Stimulated activated CD8-positive, alpha-beta memory T cell treated with anti-CD3 and anti-CD28 coated beads, Interleukin-4, amount 100 ng/mL, for 1 hour (primary cell): ENCODE data around the gene WDR70.
"Not testable (repeated sequence)": the region's sequence is repeated elsewhere in the genome, so short reads cannot be mapped to it uniquely, and the experiment has no call there.

Experiments used
- DNase-seq, 2 donors: peaks; one replicate each; pipeline ENCODE4 v3.0.0-alpha.2; 2020; ENCODE audit warnings: low read depth in 2 of 2, low spot score in 1 of 2

Gene WDR70

DNA sequence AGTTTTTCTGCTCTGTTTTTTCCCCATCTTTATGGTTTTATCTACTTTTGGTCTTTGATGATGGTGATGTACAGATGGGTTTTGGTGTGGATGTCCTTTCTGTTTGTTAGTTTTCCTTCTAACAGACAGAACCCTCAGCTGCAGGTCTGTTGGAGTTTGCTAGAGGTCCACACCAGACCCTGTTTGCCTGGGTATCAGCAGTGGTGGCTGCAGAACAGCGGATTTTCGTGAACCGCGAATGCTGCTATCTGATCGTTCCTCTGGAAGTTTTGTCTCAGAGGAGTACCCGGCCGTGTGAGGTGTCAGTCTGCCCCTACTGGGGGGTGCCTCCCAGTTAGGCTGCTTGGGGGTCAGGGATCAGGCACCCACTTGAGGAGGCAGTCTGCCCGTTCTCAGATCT is 300.2 kb downstream of the WDR70 start:
- not testable (repeated sequence) for DNase-seq

DNA sequence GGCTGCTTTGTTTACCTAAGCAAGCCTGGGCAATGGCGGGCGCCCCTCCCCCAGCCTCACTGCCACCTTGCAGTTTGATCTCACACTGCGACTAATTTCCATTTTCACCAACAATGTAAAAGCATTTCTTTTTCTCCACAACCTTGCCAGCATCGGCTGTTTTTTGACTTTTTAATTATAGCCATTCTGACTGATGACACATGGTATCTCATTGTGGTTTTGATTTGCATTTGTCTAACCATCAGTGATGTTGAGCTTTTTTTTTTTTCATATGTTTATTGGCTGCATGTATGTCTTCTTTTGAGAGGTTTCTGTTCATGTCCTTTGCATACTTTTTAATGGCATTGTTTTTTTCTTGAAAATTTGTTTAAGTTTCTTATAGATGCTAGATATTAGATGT is 300.8 kb downstream of the WDR70 start:
- DNase-seq = not testable (repeated sequence)

DNA sequence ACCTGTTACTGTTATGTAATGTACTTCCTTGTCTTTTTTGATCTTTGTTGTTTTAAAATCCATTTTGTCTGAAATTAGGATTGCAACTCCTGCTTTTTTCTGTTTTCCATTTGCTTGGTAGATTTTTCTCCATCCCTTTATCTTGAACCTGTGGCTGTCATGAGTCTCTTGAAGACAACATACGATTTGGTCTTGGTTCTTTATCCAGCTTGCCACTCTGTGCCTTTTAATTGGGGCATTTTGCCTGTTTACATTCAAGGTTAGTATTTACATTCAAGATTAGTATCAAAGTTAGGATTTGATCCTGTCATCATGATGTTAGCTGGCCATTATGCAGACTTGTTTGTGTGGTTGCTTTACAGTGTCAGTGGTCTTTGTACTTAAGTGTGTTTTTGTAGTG is 304.0 kb downstream of the WDR70 start:
- DNase-seq = no peak

DNA sequence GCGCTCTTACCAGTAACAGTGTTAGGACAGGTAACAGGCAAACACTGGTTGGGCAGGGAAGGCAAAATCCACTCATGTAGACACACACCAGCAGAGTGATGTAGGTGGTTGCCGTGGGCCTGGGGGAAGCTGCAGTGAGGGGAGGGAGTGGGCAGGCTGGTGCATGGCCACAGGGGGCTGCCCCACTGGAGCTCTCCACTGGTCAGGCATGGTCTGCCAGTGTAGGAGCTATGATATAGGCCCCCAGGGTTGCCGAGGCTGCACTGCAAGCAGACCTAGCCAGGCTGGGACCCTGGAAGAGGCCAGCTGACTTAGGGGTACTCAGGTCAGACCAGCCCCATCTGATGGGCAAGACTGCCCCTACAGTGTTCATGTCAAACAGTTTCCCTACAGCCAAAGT is 306.1 kb downstream of the WDR70 start:
- no peak for DNase-seq

DNA sequence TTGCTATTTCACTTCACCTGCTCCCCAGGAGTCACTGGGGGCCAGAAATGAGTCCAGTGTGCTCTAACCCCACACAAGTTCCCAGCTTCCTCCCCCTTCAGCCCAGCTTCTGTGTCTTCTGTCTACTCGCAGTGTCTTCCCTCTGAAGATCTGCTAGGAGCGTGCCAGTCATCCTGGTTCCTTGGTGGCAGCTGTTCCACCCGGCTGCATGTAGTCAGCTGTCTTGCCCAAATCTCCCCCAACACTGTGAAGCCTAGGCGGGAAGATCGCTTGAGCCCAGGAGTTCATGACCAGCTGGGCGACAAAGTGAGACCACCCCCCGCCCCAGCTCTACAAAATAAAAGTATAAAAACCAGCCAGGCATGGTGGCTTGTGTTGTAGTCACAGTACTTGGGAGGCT is 306.7 kb downstream of the WDR70 start:
- DNase-seq = no peak

DNA sequence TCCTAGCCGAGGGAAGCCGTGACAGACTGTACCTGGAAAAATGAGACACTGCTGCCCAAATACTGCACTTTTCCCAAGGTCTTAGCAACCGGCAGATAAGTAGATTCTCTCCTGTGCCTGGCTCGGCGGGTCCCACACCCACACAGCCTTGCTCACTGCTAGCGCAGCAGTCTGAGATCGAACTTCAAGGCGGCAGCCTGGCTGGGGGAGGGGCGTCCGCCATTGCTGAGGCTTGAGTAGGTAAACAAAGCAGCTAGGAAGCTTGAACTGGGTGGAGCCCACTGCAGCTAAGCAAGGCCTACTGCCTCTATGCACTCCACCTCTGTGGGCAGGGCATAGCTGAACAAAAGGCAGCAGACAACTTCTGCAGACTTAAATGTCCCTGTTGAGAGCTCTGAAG is 309.8 kb downstream of the WDR70 start:
- DNase-seq = not testable (repeated sequence)

DNA sequence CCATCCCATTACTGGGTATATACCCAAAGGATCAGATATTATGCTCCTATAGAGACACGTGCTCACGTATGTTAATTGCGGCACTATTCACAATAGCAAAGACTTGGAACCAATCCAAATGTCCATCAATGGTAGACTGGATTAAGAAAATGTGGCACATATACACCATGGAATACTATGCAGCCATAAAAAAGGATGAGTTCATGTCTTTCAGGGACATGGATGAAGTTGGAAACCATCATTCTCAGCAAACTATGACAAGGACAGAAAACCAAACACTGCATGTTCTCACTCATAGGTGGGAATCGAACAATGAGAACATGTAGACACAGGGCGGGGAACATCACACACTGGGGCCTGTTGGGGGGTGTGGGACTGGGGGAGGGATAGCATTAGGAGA is 315.2 kb downstream of the WDR70 start:
- not testable (repeated sequence) for DNase-seq

DNA sequence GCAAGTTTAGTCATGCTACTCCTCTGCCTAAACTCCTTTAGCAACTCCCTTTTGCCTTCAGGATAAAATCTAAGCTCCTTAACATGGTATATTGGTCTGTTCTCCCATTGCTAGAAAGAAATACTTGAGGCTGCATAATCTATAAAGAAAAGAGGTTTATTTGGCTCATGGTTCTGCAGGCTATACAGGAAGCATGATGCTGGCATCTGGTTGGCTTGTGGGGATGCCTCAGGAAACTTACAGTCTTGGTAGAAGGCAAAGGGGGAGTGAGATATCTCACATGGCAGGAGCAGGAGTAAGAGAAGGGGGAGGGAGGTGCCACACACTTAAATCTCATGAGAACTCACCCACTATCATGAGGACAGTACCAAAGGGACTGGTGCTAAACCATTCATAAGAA is 315.7 kb downstream of the WDR70 start:
- DNase-seq = no peak

DNA sequence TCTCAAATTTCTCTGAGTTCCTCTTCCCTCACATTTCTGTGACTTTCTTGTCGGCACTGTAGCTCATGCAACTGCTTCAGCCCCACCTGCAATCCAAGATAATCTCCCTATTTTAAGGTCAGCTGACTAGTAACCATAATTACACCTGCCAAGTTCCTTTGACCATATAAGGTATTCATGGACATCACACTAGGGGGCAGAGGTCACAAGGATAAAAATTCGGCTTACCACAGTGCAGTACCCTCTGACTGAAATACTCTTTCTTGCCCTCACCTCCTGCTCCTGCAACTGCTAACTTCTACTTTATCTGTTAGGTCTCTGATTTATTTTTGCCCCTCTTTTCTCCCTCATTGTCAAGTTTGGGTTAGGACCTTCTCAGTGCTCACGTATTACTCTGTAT is 316.5 kb downstream of the WDR70 start:
- DNase-seq = no peak

DNA sequence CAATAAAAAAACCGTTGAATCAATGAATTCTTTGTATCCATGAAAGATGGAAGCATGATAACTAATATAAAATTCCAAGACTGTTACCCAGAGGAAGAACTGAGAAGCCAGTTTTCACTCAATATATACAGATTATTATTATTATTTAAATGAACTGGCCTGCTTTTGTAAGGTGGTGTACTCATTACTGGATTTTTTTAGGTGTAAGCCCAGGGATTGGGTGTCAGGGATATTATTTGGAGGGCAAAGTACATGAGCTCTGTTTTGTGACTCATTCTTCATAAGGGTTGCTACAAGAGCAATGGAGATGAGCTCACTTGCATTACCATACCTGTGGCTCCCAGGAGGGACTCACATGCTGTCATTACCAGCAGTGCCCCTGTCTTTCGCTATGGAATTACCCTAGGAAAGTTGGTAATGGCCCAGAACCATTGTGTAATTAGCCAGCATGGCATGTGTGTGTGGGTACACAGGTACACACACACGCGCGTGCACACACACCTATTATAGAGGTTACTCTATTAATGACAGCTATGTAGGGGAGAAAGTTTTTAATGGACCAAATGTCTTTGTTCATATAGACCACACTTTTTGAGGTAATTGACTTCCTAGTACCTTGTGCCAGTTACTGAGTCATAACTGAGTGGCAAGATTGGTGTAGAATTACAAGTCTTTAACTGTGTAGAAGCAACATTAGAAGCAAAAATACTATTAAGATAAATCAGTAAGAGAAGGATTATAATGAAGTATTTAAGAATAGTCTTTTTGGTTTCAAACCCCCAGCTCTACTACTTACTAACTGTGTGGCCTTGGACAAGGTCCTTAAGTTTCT is 317.3 kb downstream of the WDR70 start:
- no peak for DNase-seq

DNA sequence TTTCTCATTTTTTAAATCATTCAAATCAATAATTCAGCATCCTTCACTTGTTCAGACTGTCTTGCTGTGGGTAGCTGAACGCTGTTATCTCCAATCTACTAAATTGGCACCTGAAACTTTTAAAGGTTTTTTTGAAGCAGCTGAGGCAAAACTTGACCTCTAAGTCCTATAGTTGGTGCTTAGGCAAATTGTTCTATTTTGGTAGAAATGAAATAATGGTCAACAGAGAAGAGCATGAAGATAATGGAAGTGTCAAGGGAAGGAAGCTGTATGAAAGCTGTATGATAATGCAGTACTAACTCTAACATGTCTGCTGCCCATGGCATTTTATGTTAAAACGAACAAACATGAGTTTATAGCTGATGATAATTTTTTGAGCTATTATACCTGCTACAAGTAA is 322.8 kb downstream of the WDR70 start:
- no peak for DNase-seq

DNA sequence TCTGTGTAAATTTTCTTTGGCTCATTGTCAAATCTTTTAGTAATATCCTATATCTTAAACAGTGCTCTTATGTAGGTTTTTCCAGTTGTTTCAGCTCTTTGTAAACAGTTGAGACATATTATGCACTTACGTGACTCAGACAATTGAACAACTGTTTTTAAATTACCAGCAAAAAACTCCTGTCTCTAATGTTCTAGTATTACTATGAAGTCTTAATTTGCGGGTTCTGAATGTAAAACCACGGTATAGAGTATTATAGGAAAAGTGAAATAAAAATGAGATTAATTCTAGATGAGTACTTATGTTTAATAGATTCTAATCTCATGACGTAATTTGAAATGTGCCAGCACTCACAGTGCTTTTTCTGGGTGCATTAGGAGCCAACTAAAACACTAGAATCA is 324.7 kb downstream of the WDR70 start:
- no peak for DNase-seq

DNA sequence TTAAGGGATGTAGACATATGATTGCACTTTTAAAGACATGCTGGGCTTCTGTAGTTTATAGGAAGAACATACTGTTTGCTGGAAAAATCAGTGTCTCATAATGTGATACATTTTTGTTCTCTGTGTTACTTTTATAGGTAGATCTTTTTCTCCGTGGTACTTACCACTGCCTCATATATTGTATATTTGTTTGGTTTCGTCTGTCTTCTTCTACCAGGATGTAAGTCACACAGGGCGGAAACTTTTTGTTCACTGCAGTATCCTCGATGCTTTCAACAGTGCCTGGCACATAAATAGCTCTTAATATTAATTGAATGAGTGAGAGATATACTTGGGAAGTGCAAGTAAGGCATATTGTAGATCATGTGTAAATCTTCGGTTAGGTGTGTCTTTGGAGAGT is 325.3 kb downstream of the WDR70 start:
- no peak for DNase-seq

DNA sequence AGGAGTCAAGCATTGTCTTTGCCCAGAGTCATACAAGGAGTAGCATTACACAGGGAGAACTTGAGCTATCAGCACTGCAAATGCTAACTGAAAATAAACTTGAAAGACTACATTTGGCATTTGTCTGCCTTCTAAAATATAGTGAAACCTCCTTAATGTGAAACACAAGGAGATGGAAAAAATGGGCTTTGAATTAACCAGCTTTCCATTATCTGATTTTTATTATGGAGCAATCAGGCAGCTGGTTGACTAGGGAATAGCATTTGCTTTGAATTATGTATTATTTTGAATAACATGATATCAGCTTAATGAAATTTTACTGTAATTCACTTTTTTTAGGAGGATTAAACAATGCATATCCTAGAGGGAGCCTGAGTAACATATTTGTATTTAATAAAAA is 329.9 kb downstream of the WDR70 start:
- no peak for DNase-seq

DNA sequence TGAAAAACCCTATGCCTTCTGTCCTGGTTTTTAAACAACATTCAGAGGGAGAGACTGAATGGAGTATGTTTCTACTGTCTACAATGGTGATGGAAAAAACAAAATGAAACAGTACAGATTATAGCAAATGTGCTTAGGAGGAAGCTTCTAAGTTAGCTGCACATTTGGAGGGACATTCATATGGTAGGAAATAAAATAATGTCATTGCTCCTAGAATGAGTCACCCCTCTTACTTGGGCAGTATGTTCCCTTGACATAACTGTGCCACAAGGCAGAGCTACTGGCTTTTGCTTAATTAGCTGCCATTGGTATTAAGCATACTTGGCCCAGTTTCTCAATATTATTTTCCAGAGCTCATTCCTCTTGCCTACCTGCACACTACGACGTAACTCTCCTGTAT is 331.8 kb downstream of the WDR70 start:
- no peak for DNase-seq

DNA sequence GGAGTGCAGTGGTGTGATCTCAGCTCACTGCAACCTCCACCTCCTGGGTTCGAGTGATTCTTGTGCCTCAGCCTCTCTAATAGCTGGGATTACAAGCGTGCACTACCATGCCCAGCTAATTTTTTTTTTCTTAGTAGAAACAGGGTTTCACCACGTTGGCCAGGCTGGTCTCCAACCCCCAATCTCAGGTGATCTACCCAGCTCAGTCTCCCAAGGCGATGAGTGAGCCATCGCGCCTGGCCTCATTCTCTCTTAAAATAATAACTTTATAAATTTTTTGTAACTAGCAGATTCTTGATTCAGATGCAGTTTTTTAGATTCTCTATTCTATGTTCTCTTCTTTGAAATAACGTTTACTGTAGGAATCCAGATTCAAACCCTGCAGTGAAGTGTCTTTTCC is 333.6 kb downstream of the WDR70 start:
- no peak for DNase-seq

DNA sequence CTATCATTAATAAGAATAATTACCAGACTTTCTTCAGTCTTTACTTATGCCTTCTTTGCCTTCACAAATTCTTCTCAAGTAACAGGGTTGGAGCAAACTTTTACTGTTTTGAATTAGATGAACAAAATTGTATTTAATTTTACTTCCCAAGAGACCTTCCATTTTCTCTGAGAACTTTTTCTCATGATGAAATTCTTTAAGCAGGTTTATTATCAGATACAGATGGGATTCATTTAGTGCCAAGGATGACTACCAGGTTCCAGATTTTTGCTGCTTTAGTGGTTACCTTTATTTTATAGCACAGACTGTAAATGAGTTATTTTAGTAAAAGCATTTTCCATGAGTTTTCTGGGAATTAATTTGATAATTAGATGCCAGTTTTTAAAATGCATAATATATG is 335.6 kb downstream of the WDR70 start:
- DNase-seq = no peak

DNA sequence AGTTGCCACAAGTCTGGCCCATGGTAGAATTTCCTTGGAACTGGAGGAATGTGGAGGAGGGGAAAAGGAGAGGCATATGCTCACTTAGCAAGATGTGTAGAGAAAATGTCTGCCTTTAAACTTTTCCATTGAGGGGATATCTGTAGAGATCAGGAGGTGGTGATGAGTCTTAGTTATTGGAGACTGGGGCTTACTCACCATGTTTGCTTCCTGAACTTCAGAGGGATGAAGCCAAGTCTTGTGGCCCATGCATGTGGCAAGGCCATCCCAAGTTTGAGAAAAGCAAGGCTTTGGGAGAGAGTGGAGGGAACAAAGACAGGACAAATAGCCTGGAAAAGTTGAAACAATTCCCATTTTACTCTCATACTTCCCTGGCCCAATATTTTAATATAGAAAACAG is 336.2 kb downstream of the WDR70 start:
- no peak for DNase-seq

DNA sequence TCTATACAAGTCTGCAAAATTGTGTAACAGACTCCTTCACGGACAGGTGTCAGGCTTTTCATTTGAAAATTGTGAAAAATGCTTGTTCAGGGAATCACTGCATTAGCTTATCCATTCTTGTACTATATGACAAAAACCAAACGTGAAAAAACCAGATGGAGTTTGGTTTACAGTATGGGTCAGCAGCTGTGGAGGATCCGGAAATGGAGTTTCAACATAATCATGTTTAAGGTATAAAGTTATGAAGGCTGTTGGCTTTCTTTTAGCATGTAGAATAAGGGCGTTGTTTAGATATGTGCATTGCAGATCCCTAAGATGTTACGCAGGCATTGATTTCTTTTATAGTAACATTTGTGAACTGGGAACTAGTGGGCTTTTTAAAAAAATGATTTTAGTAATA is 336.9 kb downstream of the WDR70 start:
- no peak for DNase-seq

DNA sequence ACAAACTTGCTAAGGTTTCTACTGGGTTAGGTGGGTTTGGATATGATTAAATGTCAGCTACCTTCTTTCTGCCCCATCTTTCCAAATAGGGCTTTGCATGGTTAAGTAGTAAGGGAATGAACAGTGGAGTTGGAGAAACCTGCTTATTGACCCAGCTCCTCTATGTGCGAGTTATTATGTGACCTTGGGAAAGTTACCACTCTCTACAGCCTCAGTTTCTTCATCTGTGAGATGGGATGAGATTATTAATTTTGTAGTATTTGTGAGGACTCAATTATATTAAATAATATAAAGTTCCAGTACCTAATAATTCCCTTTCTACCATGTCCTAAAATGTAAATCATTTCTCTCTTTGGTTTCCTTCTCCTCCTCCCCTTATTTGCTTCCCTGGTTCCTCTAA is 337.3 kb downstream of the WDR70 start:
- DNase-seq = no peak

DNA sequence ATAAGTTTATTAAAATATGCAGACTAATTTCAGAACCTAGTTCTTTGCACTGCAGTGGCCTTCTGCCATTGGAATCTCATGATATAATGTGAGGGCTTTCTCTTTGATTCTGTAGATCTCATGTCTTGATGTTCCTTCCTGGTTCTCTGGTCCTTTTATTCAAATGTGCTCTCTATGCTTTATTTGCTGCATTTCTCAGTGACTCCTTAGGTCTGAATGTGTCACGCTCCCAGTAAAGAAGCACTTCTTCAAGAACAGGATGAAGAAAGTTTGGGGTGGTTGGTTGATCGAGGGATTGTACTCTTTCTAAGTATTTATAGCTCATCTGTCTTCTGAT is 338.1 kb downstream of the WDR70 start:
- no peak for DNase-seq

DNA sequence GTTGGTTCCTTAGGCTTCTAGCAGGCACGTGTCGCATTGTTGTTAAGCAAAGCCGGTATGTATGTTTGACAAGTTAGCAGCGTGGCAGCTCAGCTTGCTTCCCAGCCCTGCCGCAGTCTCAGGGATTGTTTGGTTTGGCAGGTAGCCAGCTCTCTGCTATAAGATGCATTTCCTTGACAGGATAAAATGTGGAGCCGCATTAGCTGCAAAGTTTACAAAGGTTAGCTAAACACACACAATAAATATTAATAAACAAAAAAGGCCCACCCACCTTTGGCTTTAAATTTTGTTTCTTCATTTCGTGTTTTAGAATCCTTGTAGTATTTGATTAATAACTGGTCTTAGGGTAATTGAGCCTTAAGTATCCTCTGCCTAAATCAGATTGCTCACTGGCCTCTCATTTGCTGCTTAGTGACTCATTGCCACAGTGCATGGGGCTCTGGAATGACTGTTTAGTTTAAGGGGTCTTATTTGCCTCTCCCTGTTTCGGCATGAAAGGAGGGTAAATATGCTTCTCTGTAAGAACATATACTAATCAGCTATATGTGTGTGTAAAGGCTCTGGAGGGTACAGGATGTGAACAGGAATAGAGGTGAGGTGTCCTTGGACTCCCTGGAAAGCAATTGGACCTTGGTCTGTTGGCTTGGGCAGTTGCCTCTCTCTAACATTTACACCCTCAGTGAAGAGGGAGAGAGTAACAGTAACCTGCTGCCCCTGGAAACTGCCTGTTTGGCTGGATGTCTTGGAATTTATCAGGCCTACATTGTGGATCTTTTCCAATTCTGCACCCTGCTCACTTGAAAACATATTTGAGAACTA is 338.7 kb downstream of the WDR70 start:
- DNase-seq = no peak

DNA sequence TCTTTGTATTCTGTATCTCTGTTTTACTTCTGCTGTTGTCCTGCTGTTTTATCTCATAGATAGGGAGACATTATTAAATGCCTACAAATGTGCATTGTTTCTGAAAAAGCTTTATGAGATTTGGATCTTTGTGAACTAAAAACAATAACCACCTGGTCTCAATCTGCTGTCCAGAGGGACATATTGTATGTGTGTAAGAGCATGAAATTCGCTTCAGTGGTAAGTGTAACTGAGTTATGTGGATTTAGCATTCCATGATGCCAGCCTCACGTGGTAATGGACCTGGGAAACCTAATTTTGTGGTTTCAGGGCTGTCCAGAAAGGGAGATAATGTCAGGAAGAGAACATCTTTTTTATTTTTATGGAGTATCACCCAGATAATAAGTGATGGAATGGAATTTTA is 341.4 kb downstream of the WDR70 start:
- DNase-seq = no peak
